GM12878 (cell line): ENCODE measurements around the gene MRC2. TPM values are rescaled to one million over a fixed set of nuclear protein-coding genes. Genes with fewer than 3 reads are reported as not detected.

ENCODE experiments used
- BHLHE40 ChIP-seq, 2 experiments: fragments of 450-650 bp in 1 of 2; IDR thresholded peaks; 2 replicates each; pipeline ENCODE4 v1.6.1; 2011 to 2017; ENCODE audit warnings: low read depth in 2 of 2, borderline replicate concordance in 1 of 2, improper control_type of control experiment in 1 of 2, low read length in 1 of 2, mild to moderate bottlenecking in 1 of 2
- CBX3 ChIP-seq: fragments of 200-600 bp; sonication (generic); IDR thresholded peaks from 2 replicates; pipeline ENCODE4 v1.6.1; 2016; ENCODE audit warnings: low read depth, borderline replicate concordance
- CBX5 ChIP-seq: sonication (generic); IDR thresholded peaks from 2 replicates; pipeline ENCODE4 v1.6.1; 2016; ENCODE audit warnings: low read depth, moderate library complexity, mild to moderate bottlenecking, inconsistent platforms
- CHD4 ChIP-seq: fragments of 200-600 bp; sonication (generic); IDR thresholded peaks from 2 replicates; pipeline ENCODE4 v1.6.1; 2016; ENCODE audit warnings: mild to moderate bottlenecking
- EZH2 ChIP-seq: IDR thresholded peaks from 2 replicates; pipeline ENCODE4 v1.6.1; 2012; ENCODE audit warnings: low read depth, mild to moderate bottlenecking, control low read depth, inconsistent platforms, low read length, borderline replicate concordance; ENCODE audit not compliant: control insufficient read depth
- HCFC1 ChIP-seq: fragments of 150-350 bp; IDR thresholded peaks from 2 replicates; pipeline ENCODE4 v1.6.1; 2014; ENCODE audit warnings: low read length
- HDAC6 ChIP-seq: fragments of 200-600 bp; sonication (generic); IDR thresholded peaks from one replicate; pipeline ENCODE4 v1.8.0; 2017; ENCODE audit warnings: antibody characterized with exemption; ENCODE audit not compliant: unreplicated experiment
- MEF2A ChIP-seq: IDR thresholded peaks from 2 replicates; pipeline ENCODE4 v1.6.1; 2011; ENCODE audit warnings: low read depth, mild to moderate bottlenecking, low read length, moderate library complexity; ENCODE audit not compliant: insufficient read depth
- MYB ChIP-seq: fragments of 150-350 bp; IDR thresholded peaks from 2 replicates; pipeline ENCODE4 v1.6.1; 2014; ENCODE audit warnings: mild to moderate bottlenecking, low read depth, low read length, borderline replicate concordance
- MYC ChIP-seq: IDR thresholded peaks from 2 replicates; pipeline ENCODE4 v1.6.1; 2011; ENCODE audit warnings: mild to moderate bottlenecking, low read length, moderate library complexity, inconsistent platforms; ENCODE audit not compliant: insufficient read depth, insufficient replicate concordance, insufficient read length, severe bottlenecking
- RAD21 ChIP-seq: IDR thresholded peaks from 2 replicates; pipeline ENCODE4 v1.6.1; 2011; ENCODE audit warnings: mild to moderate bottlenecking, low read depth, low read length, moderate library complexity; ENCODE audit not compliant: insufficient read depth
- RCOR1 ChIP-seq: conservative IDR thresholded peaks from 2 replicates; pipeline ENCODE4 v1.6.1; 2012; ENCODE audit warnings: low read depth, low read length, improper control_type of control experiment
- SUZ12 ChIP-seq: fragments of 200-600 bp; sonication (generic); IDR thresholded peaks from one replicate; pipeline ENCODE4 v1.6.1; 2018; ENCODE audit warnings: antibody characterized with exemption, mild to moderate bottlenecking; ENCODE audit not compliant: unreplicated experiment
- TCF3 ChIP-seq: IDR thresholded peaks from 2 replicates; pipeline ENCODE4 v1.6.1; 2012; ENCODE audit warnings: low read depth, mild to moderate bottlenecking, low read length, borderline replicate concordance; ENCODE audit not compliant: insufficient read depth
- TCF7 ChIP-seq: IDR thresholded peaks from 2 replicates; pipeline ENCODE4 v1.6.1; 2014; ENCODE audit warnings: antibody characterized with exemption, borderline replicate concordance
- YY1 ChIP-seq: IDR thresholded peaks from 2 replicates; pipeline ENCODE4 v1.6.1; 2011; ENCODE audit warnings: low read depth, mild to moderate bottlenecking, low read length
- polyA plus RNA-seq, 11 experiments: library from polyadenylated mRNA; depleted of rRNA in 4 of 11; unstranded in 6 of 11; stranded (reverse) in 5 of 11; fragments of >200 nt; fragmentation: Nextera tagmentation in 4 of 11; fragmentation: Illumina TruSeq in 1 of 11; extraction: Ambion mirVana in 4 of 11; extraction: Trizol in 1 of 11; gene quantifications; 1 replicate in 1 of 11; 2 replicates in 10 of 11; pipeline versions ENCODE4 v1.2.1 to v1.2.3, GENCODE V29; 2011 to 2016; ENCODE audit warnings: inconsistent platforms in 2 of 11, missing spikeins in 2 of 11, low read depth in 1 of 11
- total RNA-seq, 4 experiments: library from RNA; depleted of rRNA in 3 of 4; stranded (reverse); fragments of >200 nt in 3 of 4; fragmentation: Illumina TruSeq in 1 of 4; extraction: Trizol in 1 of 4; gene quantifications; 2 replicates each; pipeline versions ENCODE4 v1.2.1 to v1.2.3, GENCODE V29; 2013 to 2021
- TF ChIP-seq, protein P1 (sequence below): fragments of 150-350 bp; IDR thresholded peaks from 2 replicates; pipeline ENCODE4 v1.6.1; 2016; ENCODE audit warnings: low read depth, low read length
- TF ChIP-seq, protein P2 (sequence below): fragments of 450-650 bp; IDR thresholded peaks from 2 replicates; pipeline ENCODE4 v1.6.1; 2018; ENCODE audit warnings: mild to moderate bottlenecking, low read depth, moderate library complexity; ENCODE audit not compliant: partially characterized antibody
- TF ChIP-seq, protein P3 (sequence below): fragments of 450-650 bp; formaldehyde crosslinking; IDR thresholded peaks from 2 replicates; pipeline ENCODE4 v1.4.0; 2020; ENCODE audit warnings: mild to moderate bottlenecking, moderate library complexity

Gene MRC2
- total and polyA plus RNA-seq, 10 of the 15 experiments (the other 5 are each of a cell fraction or from before 2014, with no cell fraction given) = 0.04 to 0.96 (median 0.30) TPM; not detected in 1

DNA sequence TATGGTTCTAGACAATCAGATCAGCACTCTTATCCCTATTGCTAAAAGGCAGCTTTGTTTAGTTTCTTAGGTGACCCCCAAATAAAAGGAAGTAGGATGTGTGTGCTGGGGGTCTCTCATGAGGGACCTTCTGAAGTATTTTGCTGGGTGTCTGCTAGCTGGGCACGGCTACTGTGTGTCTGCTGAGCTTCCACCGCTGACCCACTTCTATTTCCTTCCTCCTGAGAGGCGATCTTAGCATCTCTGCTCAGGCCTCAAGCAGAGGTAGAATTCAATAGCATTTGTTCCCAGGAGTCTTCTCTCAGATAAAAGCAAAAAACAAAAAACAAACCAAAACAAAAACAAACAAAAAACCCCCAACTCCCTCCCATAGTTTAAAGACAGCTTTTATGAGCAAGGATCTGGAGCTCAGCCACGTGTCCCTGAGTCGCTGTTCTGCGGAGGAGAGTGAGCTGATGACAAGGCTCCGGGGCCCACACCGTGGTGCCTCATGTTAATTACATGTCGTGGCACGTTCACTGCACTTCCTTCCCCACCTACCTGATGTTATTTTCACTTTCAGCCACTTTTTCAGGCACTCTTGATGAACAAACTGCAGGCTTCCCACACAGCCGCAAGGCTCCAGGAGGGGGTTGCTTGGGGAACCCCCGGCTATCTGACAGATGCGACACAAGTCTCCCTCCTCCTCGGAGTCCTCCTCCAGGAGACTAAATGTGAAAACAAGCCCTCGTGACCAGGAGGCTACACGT lies 97.1 kb downstream of the MRC2 start (continued):
- TF ChIP-seq, protein P1, sequence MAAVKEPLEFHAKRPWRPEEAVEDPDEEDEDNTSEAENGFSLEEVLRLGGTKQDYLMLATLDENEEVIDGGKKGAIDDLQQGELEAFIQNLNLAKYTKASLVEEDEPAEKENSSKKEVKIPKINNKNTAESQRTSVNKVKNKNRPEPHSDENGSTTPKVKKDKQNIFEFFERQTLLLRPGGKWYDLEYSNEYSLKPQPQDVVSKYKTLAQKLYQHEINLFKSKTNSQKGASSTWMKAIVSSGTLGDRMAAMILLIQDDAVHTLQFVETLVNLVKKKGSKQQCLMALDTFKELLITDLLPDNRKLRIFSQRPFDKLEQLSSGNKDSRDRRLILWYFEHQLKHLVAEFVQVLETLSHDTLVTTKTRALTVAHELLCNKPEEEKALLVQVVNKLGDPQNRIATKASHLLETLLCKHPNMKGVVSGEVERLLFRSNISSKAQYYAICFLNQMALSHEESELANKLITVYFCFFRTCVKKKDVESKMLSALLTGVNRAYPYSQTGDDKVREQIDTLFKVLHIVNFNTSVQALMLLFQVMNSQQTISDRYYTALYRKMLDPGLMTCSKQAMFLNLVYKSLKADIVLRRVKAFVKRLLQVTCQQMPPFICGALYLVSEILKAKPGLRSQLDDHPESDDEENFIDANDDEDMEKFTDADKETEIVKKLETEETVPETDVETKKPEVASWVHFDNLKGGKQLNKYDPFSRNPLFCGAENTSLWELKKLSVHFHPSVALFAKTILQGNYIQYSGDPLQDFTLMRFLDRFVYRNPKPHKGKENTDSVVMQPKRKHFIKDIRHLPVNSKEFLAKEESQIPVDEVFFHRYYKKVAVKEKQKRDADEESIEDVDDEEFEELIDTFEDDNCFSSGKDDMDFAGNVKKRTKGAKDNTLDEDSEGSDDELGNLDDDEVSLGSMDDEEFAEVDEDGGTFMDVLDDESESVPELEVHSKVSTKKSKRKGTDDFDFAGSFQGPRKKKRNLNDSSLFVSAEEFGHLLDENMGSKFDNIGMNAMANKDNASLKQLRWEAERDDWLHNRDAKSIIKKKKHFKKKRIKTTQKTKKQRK = no peak
- TF ChIP-seq CHD4 = no peak
- TF ChIP-seq TCF7 = peak; percentile 71
- no peak for TF ChIP-seq HDAC6
- no peak for TF ChIP-seq SUZ12
- TF ChIP-seq, protein P2, sequence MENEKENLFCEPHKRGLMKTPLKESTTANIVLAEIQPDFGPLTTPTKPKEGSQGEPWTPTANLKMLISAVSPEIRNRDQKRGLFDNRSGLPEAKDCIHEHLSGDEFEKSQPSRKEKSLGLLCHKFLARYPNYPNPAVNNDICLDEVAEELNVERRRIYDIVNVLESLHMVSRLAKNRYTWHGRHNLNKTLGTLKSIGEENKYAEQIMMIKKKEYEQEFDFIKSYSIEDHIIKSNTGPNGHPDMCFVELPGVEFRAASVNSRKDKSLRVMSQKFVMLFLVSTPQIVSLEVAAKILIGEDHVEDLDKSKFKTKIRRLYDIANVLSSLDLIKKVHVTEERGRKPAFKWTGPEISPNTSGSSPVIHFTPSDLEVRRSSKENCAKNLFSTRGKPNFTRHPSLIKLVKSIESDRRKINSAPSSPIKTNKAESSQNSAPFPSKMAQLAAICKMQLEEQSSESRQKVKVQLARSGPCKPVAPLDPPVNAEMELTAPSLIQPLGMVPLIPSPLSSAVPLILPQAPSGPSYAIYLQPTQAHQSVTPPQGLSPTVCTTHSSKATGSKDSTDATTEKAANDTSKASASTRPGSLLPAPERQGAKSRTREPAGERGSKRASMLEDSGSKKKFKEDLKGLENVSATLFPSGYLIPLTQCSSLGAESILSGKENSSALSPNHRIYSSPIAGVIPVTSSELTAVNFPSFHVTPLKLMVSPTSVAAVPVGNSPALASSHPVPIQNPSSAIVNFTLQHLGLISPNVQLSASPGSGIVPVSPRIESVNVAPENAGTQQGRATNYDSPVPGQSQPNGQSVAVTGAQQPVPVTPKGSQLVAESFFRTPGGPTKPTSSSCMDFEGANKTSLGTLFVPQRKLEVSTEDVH = no peak
- no peak for TF ChIP-seq RCOR1
- TF ChIP-seq MYC = no peak
- no peak for TF ChIP-seq CBX3
- TF ChIP-seq MYB = no peak
- TF ChIP-seq TCF3 = peak; percentile 87; the same call in 1 of the 2 replicates
- TF ChIP-seq YY1 = 0 out of 2 replicates have a peak, but pooled peaks have one; percentile 19
- TF ChIP-seq, protein P3, sequence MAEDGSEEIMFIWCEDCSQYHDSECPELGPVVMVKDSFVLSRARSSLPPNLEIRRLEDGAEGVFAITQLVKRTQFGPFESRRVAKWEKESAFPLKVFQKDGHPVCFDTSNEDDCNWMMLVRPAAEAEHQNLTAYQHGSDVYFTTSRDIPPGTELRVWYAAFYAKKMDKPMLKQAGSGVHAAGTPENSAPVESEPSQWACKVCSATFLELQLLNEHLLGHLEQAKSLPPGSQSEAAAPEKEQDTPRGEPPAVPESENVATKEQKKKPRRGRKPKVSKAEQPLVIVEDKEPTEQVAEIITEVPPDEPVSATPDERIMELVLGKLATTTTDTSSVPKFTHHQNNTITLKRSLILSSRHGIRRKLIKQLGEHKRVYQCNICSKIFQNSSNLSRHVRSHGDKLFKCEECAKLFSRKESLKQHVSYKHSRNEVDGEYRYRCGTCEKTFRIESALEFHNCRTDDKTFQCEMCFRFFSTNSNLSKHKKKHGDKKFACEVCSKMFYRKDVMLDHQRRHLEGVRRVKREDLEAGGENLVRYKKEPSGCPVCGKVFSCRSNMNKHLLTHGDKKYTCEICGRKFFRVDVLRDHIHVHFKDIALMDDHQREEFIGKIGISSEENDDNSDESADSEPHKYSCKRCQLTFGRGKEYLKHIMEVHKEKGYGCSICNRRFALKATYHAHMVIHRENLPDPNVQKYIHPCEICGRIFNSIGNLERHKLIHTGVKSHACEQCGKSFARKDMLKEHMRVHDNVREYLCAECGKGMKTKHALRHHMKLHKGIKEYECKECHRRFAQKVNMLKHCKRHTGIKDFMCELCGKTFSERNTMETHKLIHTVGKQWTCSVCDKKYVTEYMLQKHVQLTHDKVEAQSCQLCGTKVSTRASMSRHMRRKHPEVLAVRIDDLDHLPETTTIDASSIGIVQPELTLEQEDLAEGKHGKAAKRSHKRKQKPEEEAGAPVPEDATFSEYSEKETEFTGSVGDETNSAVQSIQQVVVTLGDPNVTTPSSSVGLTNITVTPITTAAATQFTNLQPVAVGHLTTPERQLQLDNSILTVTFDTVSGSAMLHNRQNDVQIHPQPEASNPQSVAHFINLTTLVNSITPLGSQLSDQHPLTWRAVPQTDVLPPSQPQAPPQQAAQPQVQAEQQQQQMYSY (CRISPR knock-in tag) = no peak
- TF ChIP-seq EZH2 = no peak
- 0 out of 2 replicates have a peak, but pooled peaks have one; percentile 12 for TF ChIP-seq RAD21
- peak; percentile 83 for TF ChIP-seq MEF2A
- TF ChIP-seq BHLHE40 (IDR thresholded peaks at IDR 0.05; ENCODE audit: borderline replicate concordance in 1 of 2, low read depth in 2 of 2, low read length in 1 of 2) = peak; percentile 97 to 98
- peak; percentile 73; the same call in 1 of the 2 replicates for TF ChIP-seq CBX5
- TF ChIP-seq HCFC1 = no peak
